ENCODE measurements around the gene ZMYND11. TPM values are rescaled to one million over a fixed set of nuclear protein-coding genes. Genes with fewer than 3 reads are reported as not detected.

Gene ZMYND11
- total and polyA plus RNA-seq, 2 donors (not counting 1 experiment from before 2014, with no cell fraction given) = 17.3 to 50.1 TPM

DNA sequence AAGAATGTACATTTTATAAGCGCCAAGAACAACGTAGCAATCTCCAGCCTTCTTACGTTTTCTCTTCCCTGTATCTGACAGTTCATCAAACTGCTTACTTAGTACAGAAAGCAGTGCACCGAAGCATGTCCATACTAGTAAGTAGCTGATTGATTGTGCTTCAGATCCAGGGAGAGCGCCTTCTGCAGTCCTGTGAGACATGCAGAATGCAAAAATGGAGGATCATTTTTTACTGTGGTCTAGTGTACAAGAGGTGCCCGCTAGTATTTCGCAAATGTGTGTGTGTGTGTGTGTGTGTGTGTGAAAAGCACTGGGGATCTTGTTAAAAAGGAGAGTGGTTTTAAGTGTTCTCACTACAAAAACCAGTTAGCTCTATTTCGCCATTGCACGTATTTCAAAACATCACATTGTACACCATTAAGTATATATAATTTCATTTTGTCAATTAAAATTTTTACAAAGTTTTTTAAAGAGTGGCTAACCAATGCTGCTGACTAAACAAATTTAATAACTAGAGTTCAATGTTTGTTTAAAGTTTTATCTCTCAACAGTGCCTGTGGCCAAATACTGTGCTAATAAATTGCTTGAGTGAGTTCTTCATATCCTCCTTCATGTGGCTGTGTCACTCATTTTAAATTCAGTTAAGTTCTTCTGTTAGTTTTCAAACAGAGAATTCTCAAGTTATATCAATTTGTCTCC lies 99.6 kb downstream of the ZMYND11 start:
- 100% methylated on average over 1 of the region's 9 CpGs for WGBS (ENCODE audit: insufficient coverage)
- H3K4me1 Mint-ChIP-seq = peaks cover 8% of the 10 kb centered on the region
- no peaks in the 10 kb centered on the region for H3K27me3 ChIP-seq (replicated peaks in 1 of 4; ENCODE audit: control extremely low read depth in 1 of 4, control insufficient read depth in 3 of 4, insufficient read depth in 4 of 4, low read length in 3 of 4)
- DNase-seq (no peak), ATAC-seq (ENCODE audit: low read depth) (no peak)
- H3K4me1 ChIP-seq (ENCODE audit: control insufficient read depth in 2 of 2, insufficient read depth in 2 of 2, low read length in 2 of 2) = no peaks in the 10 kb centered on the region
- H3K9me3 Mint-ChIP-seq (ENCODE audit: insufficient read depth) = no peaks in the 10 kb centered on the region
- H3K27me3 Mint-ChIP-seq = no peaks in the 10 kb centered on the region
- no peak overlapping the region for H3K4me3 Mint-ChIP-seq
- no peak overlapping the region for H3K27ac ChIP-seq (ENCODE audit: low read length in 2 of 2)
- POLR2A ChIA-PET = no interaction called here
- H3K79me2 ChIP-seq (ENCODE audit: control insufficient read depth, insufficient read depth, low read length) = no peaks in the 10 kb centered on the region
- H4K20me1 ChIP-seq (ENCODE audit: control insufficient read depth, insufficient read depth, low read length, poor library complexity, severe bottlenecking) = no peaks in the 10 kb centered on the region
- H3K36me3 ChIP-seq (replicated peaks in 1 of 2; ENCODE audit: control extremely low read depth in 1 of 2, control insufficient read depth in 1 of 2, extremely low read depth in 1 of 2, insufficient read depth in 2 of 2, low read length in 1 of 2) = peaks cover 3 to 14% of the 10 kb centered on the region in 2 experiments
- TF ChIP-seq EZH2 (IDR thresholded peaks at IDR 0.05; ENCODE audit: borderline replicate concordance, insufficient read depth, low read depth, low read length, poor library complexity, severe bottlenecking) = no peak
- TF ChIP-seq, protein P1, sequence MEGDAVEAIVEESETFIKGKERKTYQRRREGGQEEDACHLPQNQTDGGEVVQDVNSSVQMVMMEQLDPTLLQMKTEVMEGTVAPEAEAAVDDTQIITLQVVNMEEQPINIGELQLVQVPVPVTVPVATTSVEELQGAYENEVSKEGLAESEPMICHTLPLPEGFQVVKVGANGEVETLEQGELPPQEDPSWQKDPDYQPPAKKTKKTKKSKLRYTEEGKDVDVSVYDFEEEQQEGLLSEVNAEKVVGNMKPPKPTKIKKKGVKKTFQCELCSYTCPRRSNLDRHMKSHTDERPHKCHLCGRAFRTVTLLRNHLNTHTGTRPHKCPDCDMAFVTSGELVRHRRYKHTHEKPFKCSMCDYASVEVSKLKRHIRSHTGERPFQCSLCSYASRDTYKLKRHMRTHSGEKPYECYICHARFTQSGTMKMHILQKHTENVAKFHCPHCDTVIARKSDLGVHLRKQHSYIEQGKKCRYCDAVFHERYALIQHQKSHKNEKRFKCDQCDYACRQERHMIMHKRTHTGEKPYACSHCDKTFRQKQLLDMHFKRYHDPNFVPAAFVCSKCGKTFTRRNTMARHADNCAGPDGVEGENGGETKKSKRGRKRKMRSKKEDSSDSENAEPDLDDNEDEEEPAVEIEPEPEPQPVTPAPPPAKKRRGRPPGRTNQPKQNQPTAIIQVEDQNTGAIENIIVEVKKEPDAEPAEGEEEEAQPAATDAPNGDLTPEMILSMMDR (IDR thresholded peaks at IDR 0.05) = no peak
- H2AFZ ChIP-seq (ENCODE audit: insufficient read depth, low read depth, low read length, poor library complexity, severe bottlenecking) = no peak overlapping the region
- no peak overlapping the region for H3K27ac Mint-ChIP-seq
- H3K9me3 ChIP-seq (ENCODE audit: control extremely low read depth in 1 of 3, control insufficient read depth in 2 of 3, insufficient read depth in 1 of 3, low read length in 2 of 3) = no peaks in the 10 kb centered on the region
- no peak overlapping the region for H3K9ac ChIP-seq (ENCODE audit: low read length)
- no peak overlapping the region for H3K4me2 ChIP-seq (replicated peaks; ENCODE audit: low read depth, low read length, poor library complexity, severe bottlenecking)
- CTCF ChIA-PET = no interaction called here
- intact Hi-C loops (cut with micrococcal nuclease) = no loop called here
- H3K4me3 ChIP-seq (ENCODE audit: control extremely low read depth in 1 of 5, extremely low read depth in 1 of 5, insufficient read depth in 1 of 5, low read depth in 2 of 5, low read length in 4 of 5) = no peak overlapping the region

DNA sequence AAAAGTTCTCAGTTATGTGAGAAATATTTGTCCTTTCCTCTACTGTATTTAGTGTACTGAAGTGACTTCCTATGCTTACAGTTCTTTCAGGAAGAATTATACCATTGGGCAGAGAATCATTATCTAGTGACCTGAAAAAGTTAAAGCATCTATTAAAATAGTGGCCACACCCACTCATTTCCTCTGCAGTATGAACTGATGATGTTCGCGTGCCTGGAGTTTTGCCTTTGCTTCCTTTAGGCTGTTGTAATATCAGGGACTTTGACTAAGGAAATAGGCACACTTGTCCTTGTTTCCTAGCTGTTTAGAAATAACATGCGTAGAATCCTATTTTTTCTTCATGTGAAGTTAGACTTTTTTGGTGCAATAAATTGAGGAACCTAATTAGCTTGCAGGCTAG lies 100.7 kb downstream of the ZMYND11 start:
- CTCF ChIA-PET = no interaction called here

More for the DNA sequence above, 100.7 kb downstream of the ZMYND11 start:
- 100% methylated on average over 1 of the region's 3 CpGs for WGBS (ENCODE audit: insufficient coverage)
- no peak overlapping the region for H3K4me2 ChIP-seq (replicated peaks; ENCODE audit: low read depth, low read length, poor library complexity, severe bottlenecking)
- intact Hi-C loops (cut with micrococcal nuclease) = no loop called here
- no peak overlapping the region for H3K4me3 Mint-ChIP-seq
- POLR2A ChIA-PET = no interaction called here
- DNase-seq (no peak), ATAC-seq (ENCODE audit: low read depth) (no peak)
- no peak overlapping the region for H3K27ac ChIP-seq (ENCODE audit: low read length in 2 of 2)
- H3K4me1 Mint-ChIP-seq = peaks cover 8% of the 10 kb centered on the region
- no peaks in the 10 kb centered on the region for H3K9me3 ChIP-seq (ENCODE audit: control extremely low read depth in 1 of 3, control insufficient read depth in 2 of 3, insufficient read depth in 1 of 3, low read length in 2 of 3)
- TF ChIP-seq EZH2 (IDR thresholded peaks at IDR 0.05; ENCODE audit: borderline replicate concordance, insufficient read depth, low read depth, low read length, poor library complexity, severe bottlenecking) = no peak
- TF ChIP-seq, protein P1 (IDR thresholded peaks at IDR 0.05) = no peak
- H3K79me2 ChIP-seq (ENCODE audit: control insufficient read depth, insufficient read depth, low read length) = no peaks in the 10 kb centered on the region
- no peaks in the 10 kb centered on the region for H4K20me1 ChIP-seq (ENCODE audit: control insufficient read depth, insufficient read depth, low read length, poor library complexity, severe bottlenecking)
- no peak overlapping the region for H2AFZ ChIP-seq (ENCODE audit: insufficient read depth, low read depth, low read length, poor library complexity, severe bottlenecking)
- H3K36me3 ChIP-seq (replicated peaks in 1 of 2; ENCODE audit: control extremely low read depth in 1 of 2, control insufficient read depth in 1 of 2, extremely low read depth in 1 of 2, insufficient read depth in 2 of 2, low read length in 1 of 2) = peaks cover 3 to 19% of the 10 kb centered on the region in 2 experiments
- H3K4me3 ChIP-seq (ENCODE audit: control extremely low read depth in 1 of 5, extremely low read depth in 1 of 5, insufficient read depth in 1 of 5, low read depth in 2 of 5, low read length in 4 of 5) = no peak overlapping the region
- no peaks in the 10 kb centered on the region for H3K27me3 ChIP-seq (replicated peaks in 1 of 4; ENCODE audit: control extremely low read depth in 1 of 4, control insufficient read depth in 3 of 4, insufficient read depth in 4 of 4, low read length in 3 of 4)
- H3K4me1 ChIP-seq (ENCODE audit: control insufficient read depth in 2 of 2, insufficient read depth in 2 of 2, low read length in 2 of 2) = no peaks in the 10 kb centered on the region
- H3K9ac ChIP-seq (ENCODE audit: low read length) = no peak overlapping the region
- no peak overlapping the region for H3K27ac Mint-ChIP-seq
- no peaks in the 10 kb centered on the region for H3K27me3 Mint-ChIP-seq
- no peaks in the 10 kb centered on the region for H3K9me3 Mint-ChIP-seq (ENCODE audit: insufficient read depth)
